ENCODE data around the gene UBAP2.
A peak's percentile ranks its signal among the peaks of the same experiment; 100 is the strongest.
"Not testable (repeated sequence)": the region's sequence is repeated elsewhere in the genome, so short reads cannot be mapped to it uniquely, and the experiment has no call there.

The UBAP2 gene

DNA sequence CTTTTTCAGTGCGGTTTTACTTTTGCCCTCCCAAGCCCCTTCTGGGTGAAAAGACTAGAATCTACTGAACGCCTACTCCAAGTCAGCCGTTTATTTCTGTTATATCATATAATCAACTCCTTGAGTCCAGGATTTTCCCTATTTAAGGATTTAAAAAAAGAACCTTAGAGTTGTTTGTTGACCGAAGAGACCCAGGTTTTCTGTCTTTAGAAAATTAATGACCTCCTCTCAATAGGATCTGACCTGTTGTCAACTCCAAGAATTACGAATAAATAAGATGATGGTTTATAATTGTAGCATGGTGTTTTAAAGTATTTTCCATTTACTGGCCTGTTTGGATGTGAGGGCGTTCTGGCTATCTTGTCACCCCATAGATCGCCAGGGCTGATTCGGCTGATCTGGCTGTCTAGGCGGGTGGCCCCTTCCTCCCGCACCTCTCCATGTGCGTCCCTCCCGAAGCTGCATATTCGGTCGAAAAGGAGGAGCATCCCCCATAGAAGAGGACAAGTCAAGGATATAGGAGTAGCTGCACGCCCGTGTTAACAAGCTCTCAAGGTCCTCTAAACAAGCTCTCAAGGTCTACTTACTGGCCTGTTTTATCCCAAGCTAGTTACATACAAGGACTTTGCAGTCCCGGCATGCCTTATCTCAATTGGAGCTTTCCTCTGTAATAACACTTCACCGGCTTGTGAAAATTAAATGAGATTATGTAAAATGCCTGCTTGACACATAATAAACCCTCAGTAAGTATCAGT, 1.1 kb upstream of the UBAP2 start:
- no peak for ATAC-seq
- DNase-seq = peak; percentile 14

DNA sequence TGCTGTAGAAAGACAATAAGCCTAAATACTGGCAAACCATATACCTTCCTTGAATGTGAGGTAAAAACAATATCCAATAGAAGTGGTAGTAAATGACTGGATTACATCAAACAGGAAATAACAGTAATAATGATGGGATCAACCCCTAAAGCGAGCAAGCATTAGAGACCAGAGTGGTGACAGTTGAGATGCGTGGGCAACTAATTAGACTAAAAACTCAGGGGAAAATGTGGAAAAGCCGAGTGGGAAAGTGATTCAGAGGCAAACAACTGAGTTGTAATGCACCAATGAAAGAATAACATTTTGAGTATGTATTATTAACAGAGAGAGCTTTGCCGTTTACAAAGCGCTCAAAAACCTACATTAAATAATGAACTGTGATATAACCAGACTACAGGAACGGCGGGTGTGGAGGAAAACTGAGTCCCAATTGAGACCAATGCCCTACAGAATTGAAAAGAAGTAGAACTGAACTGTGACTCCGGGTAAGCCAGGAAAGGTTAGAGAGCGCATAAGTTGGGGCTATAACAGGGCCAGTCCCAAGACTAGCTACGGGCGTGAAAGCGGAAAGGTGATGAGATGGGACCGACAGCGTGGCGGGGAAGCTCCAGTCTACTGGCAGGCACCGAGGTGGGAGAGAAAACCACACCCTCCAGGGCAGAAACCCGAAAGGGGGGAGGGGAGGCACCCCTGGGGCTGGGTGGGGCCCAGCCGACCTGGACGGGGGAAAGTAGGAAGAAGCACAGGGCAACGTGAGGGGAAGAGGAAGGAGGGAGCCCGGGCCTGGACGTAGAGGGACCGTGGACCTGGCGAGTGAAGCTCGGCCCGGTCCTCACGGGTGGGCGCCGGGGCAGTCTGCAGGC, 592 bp downstream of the UBAP2 start:
- DNase-seq = peak; percentile 77
- ATAC-seq = peak; percentile 47

DNA sequence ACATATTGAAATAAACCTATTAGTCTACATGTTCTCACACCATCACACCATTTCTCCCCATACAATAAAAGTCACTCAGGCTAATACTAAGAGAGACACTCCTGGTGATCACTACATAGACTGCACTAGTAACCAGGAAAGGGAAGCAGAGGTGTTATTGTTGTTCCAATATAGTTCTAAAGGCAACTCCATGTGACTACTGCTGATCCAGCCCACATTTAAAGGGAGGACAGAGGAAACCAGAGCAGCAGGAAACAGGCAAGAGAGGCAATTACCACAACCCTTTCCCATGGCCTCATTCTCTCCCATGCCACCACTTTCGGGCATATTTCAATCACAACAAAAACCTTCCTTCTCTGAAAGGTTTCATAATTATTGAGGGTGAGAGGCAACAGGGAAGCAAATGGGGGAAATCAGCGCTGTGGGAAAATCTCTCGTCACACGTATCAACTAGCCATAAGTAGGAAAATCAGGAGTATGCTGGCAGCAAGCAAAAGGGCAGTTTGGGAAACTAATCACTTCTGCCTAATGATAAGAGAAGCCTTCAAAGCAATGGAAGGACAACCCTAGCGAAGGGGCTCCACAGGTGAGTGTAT, 1.8 kb downstream of the UBAP2 start:
- DNase-seq (no peak), ATAC-seq (no peak)

DNA sequence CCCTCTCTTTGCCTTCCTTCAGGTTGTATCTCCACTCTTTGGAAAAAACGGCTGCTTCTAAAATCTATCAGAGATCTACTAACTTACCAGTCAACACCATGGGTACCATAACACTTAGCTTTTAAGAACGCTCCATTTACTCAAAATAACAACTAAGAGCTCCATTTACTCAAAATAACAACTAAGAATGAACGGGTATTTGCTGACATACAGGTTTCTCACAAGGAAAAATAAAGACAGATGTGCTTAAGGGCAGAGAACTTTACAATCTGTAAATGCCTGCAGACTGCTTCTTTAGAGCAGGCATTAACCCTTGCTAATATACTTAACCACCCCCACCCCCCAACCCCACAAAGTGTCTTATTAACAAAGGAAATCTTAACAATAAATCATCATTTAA, 2.8 kb downstream of the UBAP2 start:
- DNase-seq = no peak
- no peak for ATAC-seq

DNA sequence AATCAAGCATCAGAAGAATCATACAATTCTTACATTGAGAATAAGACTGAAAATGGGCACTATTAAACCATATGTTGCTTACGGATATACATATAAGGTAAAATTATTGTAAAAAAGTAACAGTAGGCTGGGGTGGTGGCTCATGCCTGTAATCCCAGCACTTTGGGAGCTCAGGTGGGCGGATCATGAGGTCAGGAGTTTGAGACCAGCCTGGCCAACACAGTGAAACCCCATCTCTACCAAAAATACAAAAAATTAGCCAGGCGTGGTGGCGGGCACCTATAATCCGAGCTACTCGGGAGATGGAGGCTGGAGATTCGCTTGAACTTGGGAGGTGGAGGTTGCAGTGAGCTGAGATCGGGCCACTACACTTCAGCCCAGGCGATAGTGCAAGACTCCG, 6.6 kb downstream of the UBAP2 start:
- not testable (repeated sequence) for DNase-seq, ATAC-seq

DNA sequence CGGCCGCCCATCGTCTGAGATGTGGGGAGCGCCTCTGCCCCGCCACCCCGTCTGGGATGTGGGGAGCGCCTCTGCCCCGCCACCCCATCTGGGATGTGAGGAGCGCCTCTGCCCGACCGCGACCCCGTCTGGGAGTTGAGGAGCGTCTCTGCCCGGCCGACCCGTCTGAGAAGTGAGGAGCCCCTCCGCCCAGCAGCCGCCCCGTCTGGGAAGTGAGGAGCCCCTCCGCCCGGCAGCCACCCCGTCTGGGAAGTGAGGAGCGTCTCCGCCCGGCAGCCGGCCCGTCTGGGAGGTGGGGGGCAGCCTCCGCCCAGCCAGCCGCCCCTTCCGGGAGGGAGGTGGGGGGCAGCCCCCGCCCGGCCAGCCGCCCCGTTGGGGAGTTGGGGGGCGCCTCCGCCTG, 9.8 kb downstream of the UBAP2 start:
- not testable (repeated sequence) for ATAC-seq, DNase-seq

DNA sequence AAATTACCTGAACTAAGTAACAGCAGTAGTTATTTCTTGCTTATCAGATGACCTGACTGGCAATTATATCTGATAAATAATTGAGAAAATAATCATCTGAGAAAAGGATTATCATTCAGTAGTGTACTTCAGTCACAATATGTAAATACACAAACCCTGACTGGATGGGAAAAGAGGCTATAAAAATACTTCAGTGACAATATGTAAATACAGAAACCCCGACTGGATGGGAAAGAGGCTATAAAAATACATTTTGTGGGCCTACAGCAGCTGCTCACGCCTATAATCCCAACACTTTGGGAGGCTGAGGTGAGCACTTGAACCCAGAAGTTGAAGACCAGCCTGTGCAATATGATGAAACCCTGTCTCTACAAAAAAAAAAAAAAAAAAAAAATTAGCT, 11.1 kb downstream of the UBAP2 start:
- DNase-seq (no peak), ATAC-seq (no peak)

DNA sequence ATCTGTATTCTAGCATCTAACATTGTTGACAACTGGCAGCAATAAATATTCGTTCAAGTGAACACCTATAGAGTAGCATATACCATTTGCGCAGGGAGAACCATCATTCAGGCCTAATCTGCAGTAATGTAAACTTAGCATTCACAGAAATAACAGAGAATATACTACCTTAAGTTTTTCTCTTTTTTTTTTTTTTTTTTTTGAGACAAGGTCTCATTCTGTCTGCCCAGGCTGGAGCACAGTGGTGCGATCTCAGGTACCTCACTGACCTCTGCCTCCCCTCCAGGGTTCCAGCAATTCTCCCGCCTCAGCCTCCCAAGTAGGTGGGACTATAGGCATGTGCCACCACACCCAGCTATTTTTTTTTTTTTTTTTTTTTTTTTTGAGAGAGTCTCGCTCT, 12.1 kb downstream of the UBAP2 start:
- no peak for DNase-seq
- ATAC-seq = no peak

DNA sequence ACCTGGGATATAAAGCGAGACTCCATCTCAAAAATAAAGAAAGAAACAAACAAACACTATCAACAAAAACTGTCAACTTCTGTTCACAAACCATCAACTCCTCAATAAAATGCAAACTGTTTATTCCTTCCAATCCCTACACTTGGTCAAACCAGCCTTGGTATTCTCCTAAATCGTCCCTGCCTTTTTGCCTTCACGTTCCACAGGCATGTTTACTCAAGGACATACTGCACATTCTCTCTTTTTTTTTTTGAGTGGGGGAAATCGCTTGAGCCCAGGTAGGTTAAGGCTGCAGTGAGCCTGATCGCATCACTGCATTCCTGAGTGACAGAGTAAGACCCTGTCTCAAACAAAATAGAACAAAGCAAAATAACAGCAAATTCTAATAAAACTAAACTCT, 13.0 kb downstream of the UBAP2 start:
- ATAC-seq (no peak), DNase-seq (no peak)

DNA sequence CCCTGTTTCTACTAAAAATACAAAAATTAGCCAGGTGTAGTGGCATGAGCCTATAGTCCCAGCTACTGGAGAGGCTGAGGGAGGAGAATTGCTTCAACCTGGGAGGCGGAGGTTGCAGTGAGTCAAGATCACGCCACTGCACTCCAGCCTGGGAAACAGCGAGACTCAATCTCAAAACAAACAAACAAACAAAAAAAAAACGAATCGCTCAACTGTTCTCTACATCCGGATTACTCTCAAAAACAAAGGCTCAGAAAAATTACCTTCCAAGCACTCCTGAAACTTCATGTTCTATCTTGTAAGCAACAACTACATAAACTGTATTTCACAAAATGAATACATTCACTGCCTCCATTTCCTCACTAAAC, 14.0 kb downstream of the UBAP2 start:
- DNase-seq = no peak
- no peak for ATAC-seq

DNA sequence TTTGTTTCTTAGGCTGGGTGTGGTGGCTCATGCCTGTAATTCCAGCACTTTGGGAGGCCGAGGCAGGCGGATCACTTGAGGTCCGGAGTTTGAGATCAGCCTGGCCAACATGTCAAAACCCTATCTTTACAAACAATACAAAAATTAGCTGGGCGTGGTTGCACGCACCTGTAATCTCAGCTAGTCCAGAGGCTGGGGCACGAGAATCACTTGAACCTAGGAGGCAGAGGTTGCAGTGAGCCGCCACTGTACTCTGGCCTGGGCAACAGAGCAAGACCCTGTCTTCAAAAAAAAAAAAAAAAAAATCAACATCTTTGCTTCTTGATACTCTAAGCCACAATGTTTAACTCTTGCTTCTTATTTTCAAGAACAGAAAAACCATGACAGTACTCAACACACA, 16.1 kb downstream of the UBAP2 start:
- ATAC-seq = no peak

DNA sequence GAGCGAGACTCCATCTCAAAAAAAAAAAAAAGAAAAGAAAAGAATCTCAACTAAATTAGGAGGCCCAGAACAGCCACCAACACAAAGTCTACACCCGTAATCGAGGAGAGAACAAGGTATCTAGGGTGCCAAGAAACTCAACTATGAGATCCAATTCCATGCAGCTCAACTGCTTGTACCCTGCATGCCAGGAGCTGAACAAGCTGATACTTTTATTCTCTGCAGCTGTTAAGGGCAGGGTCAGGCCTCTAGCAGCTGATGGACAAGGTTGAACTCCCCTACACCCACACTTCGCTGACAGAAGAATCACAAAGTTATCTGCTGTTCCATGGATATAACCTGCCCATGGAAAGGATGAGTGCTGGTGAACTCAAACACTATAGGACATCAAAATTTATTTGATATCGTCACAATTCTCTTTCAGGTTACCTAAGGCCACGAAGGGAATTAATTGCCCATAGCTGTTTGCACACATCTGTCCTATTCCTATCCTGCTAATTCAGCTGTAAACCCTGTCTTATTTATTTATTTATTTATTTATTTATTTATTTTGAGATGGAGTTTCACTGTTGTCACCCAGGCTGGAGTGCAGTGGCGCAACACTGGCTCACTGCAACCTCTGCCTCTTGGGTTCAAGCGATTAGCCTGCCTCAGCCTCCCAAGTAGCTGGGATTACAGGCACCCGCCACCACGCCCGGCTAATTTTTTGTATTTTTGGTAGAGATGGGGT, 20.7 kb downstream of the UBAP2 start:
- ATAC-seq (no peak), DNase-seq (no peak)

More for the DNA sequence above, 16.1 kb downstream of the UBAP2 start:
- no peak for DNase-seq

DNA sequence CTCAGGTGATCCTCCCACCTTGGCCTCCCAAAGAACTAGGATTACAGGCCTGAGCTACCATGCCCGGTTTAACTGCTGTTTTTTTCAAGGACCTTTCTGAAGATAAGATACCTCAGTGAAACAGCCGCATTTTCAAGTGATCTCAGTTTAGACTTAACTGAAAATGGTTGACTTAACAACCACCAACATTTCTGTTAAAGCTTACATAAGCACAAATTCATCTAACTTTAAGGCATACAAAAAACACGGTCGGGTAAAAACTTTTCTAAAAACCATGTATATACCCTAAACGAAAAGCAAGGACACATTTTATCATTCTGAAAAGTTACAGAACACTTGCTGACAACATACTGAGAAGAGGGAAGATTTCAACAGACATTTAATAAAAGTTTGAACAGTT, 22.9 kb downstream of the UBAP2 start:
- ATAC-seq (no peak), DNase-seq (no peak)

DNA sequence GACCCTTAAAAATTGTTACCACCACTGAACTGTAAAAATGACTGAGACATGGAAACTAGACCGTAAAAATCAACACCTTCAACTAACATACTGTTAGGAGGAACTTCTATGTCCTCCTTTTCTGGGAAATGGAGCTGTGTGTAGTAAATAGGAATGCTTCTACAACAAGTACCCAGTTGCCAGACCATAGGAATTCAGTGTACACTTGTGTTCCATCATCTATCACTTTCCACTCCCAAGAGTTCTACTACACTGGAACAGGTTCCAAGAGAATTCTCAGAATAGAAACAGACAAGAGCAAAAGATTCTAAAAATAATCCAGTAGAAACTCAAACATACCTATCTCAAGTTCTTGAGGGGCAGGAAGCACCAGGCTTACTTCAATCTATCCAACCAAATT, 23.6 kb downstream of the UBAP2 start:
- DNase-seq = no peak
- no peak for ATAC-seq

DNA sequence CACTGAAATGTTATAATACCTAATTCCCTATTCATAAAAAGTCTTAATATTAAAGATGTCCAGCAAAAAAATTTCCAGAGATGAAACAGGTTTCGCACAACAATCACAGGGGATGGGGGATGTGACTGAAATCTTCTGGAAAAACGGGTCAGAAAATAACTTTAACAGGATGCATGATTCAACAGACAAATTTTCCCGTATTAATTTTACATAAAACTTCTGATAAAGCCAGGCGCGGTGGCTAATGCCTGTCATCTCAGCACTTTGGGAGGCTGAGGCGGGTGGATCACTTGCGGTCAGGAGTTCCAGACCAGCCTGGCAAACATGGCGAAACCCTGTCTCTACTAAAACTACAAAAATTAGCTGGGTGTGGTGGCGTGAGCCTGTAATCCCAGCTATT, 24.2 kb downstream of the UBAP2 start:
- not testable (repeated sequence) for DNase-seq, ATAC-seq

DNA sequence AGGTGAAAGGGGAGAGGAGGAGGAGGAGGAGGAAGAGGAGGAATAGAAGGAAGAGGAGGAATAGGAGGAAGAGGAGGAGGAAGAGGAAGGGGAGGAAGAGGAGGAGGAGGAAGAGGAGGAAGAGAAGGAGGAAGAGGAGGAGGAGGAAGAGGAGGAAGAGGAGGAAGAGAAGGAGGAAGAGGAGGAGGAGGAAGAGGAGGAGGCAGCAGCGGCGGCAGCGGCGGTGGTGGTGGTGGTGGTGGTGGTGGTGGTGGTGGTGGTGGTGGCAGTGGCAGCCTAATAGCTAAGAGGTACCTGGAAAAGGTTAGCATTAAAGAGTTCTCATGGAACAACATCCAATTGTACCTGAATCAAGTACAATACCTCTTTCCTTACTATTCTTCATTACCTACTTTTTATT, 32.5 kb downstream of the UBAP2 start:
- ATAC-seq (no peak), DNase-seq (no peak)

DNA sequence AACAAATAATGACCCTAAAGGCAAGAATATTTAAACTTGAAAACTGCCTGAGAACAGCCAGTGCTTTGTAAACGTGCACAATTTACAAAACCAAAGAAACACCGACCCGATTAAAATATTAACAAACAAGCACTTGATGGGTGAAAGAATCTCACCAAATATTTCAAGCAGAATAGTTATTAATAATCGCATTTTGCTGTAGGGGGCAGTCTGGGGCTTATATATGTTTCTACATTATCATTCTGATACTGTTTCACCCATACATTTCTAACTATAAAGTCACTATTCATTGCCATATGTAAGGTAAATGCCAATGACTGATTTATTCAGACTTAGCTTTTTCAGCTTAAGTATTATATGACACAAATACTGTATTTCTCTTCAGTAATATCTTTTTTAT, 37.7 kb downstream of the UBAP2 start:
- no peak for ATAC-seq

DNA sequence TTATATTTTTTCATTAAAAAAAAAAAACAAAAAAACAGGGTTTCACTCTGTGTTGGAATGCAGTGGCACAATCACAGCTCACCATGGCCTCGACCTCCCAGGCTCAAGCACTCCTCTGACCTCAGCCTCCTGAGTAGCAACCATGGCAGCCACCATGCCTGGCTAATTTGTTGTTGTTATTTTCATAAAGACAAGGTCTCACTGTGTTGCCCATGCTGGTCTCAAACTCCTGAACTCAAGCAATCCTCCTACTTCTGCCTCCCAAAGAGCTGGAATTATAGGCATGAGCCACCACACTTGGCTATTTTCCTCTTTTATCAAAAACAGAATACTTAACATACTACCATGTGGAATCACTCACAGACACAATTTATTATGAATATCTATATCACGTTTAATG, 46.7 kb downstream of the UBAP2 start:
- no peak for DNase-seq
- no peak for ATAC-seq

More for the DNA sequence above, 37.7 kb downstream of the UBAP2 start:
- no peak for DNase-seq

DNA sequence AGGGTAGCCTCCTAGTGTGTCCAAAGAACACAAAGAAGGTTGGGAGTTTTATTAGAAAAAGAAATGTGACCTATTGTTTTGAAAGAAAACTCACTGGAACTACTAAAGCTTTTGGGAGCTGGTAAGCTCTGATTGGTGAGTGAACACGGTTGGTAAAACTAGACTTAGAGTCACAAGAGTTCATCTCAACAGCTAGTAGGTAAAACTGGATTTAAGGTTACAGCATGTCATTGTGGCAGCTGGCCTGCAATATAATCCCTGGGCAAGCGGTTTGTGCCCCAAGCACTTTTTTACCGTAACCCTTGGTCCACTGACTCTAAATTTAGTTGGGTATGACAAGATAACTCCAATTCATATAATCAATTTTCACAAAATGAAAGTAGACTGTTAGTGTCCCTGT, 47.4 kb downstream of the UBAP2 start:
- DNase-seq (no peak), ATAC-seq (no peak)

DNA sequence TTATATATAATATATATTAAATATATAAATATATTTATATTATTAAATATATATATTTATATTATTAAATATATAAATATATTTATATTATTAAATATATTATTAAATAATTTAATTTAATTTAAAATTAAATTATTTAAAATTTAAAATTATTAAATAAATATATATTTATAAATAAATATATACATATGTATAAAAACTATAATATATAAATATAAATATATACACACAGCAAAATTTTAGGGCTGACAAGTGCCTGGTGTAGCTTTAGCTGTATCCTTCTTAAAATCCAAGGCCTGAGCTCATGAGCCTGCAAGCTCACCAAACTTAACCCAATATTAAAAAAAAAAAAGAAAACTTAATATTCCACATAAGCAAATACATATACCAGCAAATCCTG, 53.2 kb downstream of the UBAP2 start:
- ATAC-seq (no peak), DNase-seq (no peak)

DNA sequence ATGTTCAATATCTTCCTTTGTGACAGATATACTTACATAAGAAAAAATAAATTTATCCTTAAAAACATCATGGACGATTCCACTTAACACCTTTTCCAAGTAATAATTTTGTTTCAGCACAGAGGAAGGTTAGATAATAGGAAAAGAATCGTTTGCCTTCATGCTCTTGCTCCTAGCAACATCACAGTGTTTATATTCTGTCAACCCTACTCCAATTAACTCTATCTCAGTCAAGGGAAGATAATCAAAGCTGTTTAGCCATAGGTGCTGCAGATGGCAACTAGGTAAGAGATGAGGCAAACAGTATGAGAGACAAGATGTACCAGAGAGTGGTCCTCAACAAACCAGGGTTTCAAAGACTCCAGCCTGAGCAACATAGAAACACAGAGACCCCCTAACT, 55.6 kb downstream of the UBAP2 start:
- ATAC-seq (no peak), DNase-seq (no peak)

DNA sequence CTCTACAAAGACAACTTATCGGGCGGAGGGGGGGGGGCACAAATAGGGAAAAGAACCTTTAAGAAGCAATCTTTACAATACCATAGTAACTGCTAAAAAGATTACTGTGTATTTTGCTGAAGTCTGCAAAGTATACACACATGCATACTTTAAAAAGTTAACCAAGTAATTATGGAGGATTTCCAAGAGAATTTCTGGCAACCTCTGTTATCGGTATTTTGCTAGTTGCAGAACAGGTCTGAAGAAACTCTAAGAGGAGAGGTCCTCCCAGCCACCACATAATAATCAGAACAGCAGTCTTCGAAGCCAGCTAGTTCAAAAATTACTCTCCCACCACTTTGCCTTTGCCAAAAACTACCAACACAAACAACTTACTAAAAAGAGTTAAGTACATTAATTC, 56.1 kb downstream of the UBAP2 start:
- DNase-seq = no peak
- no peak for ATAC-seq
